Urinary bladder (tissue), 4 donors: ENCODE measurements around the gene EEF1AKMT2. TPM values are rescaled to one million over a fixed set of nuclear protein-coding genes. Genes with fewer than 3 reads are reported as not detected.
"Not testable (repeated sequence)": the region's sequence is repeated elsewhere in the genome, so short reads cannot be mapped to it uniquely, and the experiment has no call there.

ENCODE experiments used
- DNase-seq: peaks from one replicate; pipeline ENCODE4 v3.0.0-alpha.2; 2015; ENCODE audit errors: extremely low spot score
- H3K27ac ChIP-seq: one replicate; pipeline ENCODE4 v1.5.1; 2013; ENCODE audit warnings: low read depth, mild to moderate bottlenecking, moderate library complexity
- H3K36me3 ChIP-seq: one replicate; pipeline ENCODE4 v1.6.1; 2013; ENCODE audit warnings: mild to moderate bottlenecking, moderate library complexity; ENCODE audit not compliant: insufficient read depth
- H3K4me1 ChIP-seq: one replicate; pipeline ENCODE4 v1.6.1; 2013; ENCODE audit warnings: mild to moderate bottlenecking, moderate library complexity; ENCODE audit not compliant: insufficient read depth
- H3K4me3 ChIP-seq: one replicate; pipeline ENCODE4 v1.5.1; 2013; ENCODE audit warnings: low read depth, low read length
- WGBS: extraction: QIAGEN DNeasy Blood & Tissue Kit; methylation state at CpG from one replicate; pipeline ENCODE4 v1.1.7; 2013; 5-methylcytosine and 5-hydroxymethylcytosine counted together
- polyA plus RNA-seq: library from polyadenylated mRNA; stranded (reverse); fragments of 200-250 nt; gene quantifications from one replicate; pipeline ENCODE4 v1.2.3, GENCODE V29; 2013
- total RNA-seq: library from RNA; depleted of rRNA; stranded (reverse); fragments of >200 nt; gene quantifications from one replicate; pipeline ENCODE4 v1.2.3, GENCODE V29; 2014
- donor health status: healthy with polysubstance abuse.
- donor health status: healthy.

EEF1AKMT2 gene
- total and polyA plus RNA-seq, 2 donors: 12.1 to 65.9 TPM

DNA sequence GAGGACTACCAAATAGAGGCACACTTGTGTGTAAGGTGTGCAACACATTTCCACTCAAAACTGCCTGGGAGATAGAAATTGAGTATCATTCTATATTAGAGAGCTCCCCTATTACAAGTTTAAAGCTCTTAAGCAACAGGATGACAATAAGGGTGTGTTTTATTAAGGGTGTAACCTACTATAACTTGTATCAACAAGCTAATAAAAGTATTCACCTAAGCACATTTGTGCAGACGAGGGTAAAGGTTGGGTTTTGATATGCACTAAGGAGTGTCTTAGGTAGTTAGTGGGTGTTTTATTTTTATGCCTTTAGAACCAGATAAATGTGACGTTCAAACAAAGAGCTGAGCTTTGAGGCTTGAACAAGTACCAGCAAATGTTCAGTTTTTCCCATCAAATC, 44.7 kb downstream of the EEF1AKMT2 start:
- no peaks in the 10 kb centered on the region for H3K4me1 ChIP-seq
- 86% methylated on average over 2 of the region's 2 CpGs for WGBS
- no peaks in the 10 kb centered on the region for H3K36me3 ChIP-seq
- H3K27ac ChIP-seq: no peak overlapping the region
- no peak for DNase-seq
- no peak overlapping the region for H3K4me3 ChIP-seq

- H3K27ac ChIP-seq: peak overlapping the region; percentile 6
- not testable (repeated sequence) for DNase-seq, H3K4me1 ChIP-seq, H3K36me3 ChIP-seq, H3K4me3 ChIP-seq
- WGBS: 94% methylated on average over 8 of the region's 8 CpGs
Observed at GRCh38 chr10:124746447-124746846, 45.2 kb downstream of the EEF1AKMT2 start.

DNA sequence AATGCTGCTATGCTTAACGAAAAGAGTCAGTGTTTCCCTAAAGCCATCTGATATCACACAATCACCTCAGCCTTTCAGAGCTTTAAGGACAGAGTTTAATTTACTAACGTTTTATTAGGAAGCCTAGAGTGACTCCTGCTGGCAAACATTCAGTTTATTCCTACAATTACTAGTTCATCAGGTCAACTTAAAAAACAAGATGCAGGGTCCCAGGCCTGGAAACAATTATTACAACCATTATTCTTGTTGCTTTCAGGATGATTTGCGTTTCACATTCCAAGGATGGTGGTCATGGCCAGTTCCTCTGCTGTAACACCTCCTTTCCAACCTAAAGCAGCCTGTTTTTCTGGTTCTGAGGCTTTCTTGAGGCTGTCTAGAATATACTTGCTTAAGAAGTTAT, 46.0 kb downstream of the EEF1AKMT2 start:
- no peak for DNase-seq
- Histone ChIP-seq H3K4me3 (no peak overlapping the region), H3K4me1 (no peaks in the 10 kb centered on the region), H3K27ac (peak overlapping the region; percentile 66), H3K36me3 (no peaks in the 10 kb centered on the region)
- WGBS: 28% methylated on average over 3 of the region's 3 CpGs

DNA sequence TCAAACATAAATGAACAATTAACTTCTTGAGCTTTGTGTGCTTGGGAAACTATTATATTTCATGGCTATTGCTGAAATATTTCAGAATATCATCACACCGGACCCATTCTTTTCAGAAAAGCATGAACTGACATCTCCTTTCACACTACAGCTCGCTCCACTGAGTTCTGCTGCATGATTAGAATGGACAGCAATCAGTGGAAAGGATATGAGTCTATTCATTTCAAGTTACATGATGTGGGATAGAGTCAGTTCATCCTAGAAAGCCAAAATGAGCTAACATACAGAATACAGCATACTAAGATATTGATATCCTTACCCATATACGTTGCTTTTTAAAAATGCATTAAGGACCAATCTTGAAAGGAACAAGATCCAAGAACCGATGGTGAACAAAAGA, 46.4 kb downstream of the EEF1AKMT2 start:
- Histone ChIP-seq H3K4me1 (no peaks in the 10 kb centered on the region), H3K4me3 (no peak overlapping the region), H3K27ac (peak overlapping the region; percentile 66), H3K36me3 (no peaks in the 10 kb centered on the region)
- 66% methylated on average over 4 of the region's 4 CpGs for WGBS
- no peak for DNase-seq

DNA sequence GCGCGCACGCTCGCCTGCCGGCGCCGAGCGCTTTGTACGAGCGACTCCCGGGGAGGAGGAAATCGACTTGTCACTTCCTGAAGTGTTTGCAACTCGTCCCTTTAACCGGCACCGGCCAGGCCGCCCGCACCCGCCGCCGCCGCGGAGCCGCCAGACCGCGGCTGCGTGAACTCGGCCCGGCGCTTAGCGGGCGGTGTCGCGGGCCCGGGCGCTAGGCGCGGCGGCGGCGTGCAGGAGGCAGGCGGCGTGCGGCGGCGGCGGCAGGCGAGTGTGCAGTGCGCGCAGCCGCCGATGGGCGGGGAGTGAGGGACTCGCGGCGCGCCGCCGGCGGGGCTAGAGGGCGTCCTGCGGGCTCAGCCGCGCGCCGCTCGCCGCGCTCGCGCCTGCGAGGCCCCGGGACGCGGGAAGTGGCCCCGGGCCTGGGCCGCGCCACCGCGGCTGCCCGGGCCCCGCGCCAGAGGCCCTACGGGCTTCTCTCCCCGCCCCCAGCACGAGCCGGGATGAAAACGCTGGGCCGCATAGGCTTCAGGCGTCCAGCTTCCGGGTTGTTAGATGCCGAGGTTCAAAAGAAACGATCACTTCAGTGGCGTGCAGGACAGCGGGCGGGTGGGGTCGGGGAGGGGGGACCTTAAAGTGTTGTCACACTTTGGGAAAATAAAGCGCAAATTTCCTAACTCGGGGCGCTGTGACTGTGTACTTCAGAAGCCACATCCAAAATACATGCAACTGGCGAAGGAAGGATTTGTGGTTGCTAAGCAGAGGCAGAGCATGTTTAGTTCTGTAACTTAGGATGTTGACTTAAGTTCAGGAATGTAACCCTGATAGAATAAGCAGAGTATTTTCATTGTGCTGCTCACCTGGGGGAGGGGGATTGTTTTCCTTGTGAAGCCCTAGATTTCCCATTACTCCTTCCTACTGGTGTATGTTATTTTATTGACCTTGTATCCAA, 47.3 kb downstream of the EEF1AKMT2 start, which contains the start of gene FAM53B:
Gene FAM53B (minus strand): TSS at position 277 of the 949 bp plus-strand sequence. CDS start 37,665 bp downstream, outside the sequence.
- no peaks in the 10 kb centered on the region for H3K4me1 ChIP-seq
- DNase-seq: no peak
- no peaks in the 10 kb centered on the region for H3K36me3 ChIP-seq
- H3K4me3 ChIP-seq: peak within 1 kb of the TSS; percentile 90
- WGBS: under 1% methylated on average over 100 of the region's 100 CpGs
- H3K27ac ChIP-seq: peak within 1 kb of the TSS; percentile 79

GRCh38 chr10:124743191-124744101, 48.2 kb downstream of the EEF1AKMT2 start:
- Histone ChIP-seq H3K27ac (peak overlapping the region; percentile 79), H3K4me3 (peak overlapping the region; percentile 90), H3K4me1 (no peaks in the 10 kb centered on the region), H3K36me3 (no peaks in the 10 kb centered on the region)
- DNase-seq: no peak
- WGBS: under 1% methylated on average over 101 of the region's 101 CpGs

GRCh38 chr10:124742413-124743190, 49.1 kb downstream of the EEF1AKMT2 start:
- no peak for DNase-seq
- no peaks in the 10 kb centered on the region for H3K36me3 ChIP-seq
- H3K4me1 ChIP-seq: no peaks in the 10 kb centered on the region
- H3K27ac ChIP-seq: peak overlapping the region; percentile 14
- WGBS: 12% methylated on average over 42 of the region's 42 CpGs
- H3K4me3 ChIP-seq: peak overlapping the region; percentile 90

- WGBS: 73% methylated on average over 9 of the region's 9 CpGs
- Histone ChIP-seq H3K27ac (peak overlapping the region; percentile 12), H3K36me3 (no peaks in the 10 kb centered on the region), H3K4me3 (no peak overlapping the region), H3K4me1 (no peaks in the 10 kb centered on the region)
- DNase-seq: no peak
Observed at GRCh38 chr10:124741922-124742412, 49.7 kb downstream of the EEF1AKMT2 start.

DNA sequence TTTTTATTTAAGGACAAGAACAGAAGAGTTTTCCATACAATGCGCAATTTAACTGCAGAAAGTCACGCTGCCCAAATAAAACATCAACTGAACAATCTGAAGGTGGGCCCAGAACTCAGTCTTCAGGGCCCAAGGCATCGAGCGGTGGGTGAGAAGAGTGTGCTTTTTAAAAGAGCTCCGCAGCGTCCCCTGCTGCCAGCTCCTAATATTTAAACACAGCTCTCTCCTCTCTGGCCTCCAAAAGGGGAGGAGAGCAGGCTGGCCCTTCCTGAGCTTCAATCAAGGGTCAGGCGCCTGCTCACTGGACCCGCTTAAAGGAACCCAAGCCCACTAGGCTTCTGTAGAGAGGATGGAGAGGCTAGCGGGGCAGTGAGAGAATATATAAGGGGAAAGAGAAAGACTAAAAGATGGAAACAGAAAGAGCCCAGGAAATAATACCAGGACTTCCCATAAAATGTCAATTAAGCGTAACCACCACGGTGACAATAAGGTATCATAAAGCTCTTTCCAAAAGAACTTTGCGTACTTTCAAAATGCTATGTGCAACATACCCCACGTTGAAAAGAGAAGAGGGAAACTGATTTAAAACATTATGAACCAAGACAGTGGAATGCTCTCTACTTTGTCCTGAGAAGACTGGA, 50.3 kb downstream of the EEF1AKMT2 start:
- H3K27ac ChIP-seq: peak overlapping the region; percentile 70
- H3K36me3 ChIP-seq: no peaks in the 10 kb centered on the region
- H3K4me3 ChIP-seq: no peak overlapping the region
- DNase-seq: no peak
- WGBS: 26% methylated on average over 13 of the region's 13 CpGs
- no peaks in the 10 kb centered on the region for H3K4me1 ChIP-seq

DNA sequence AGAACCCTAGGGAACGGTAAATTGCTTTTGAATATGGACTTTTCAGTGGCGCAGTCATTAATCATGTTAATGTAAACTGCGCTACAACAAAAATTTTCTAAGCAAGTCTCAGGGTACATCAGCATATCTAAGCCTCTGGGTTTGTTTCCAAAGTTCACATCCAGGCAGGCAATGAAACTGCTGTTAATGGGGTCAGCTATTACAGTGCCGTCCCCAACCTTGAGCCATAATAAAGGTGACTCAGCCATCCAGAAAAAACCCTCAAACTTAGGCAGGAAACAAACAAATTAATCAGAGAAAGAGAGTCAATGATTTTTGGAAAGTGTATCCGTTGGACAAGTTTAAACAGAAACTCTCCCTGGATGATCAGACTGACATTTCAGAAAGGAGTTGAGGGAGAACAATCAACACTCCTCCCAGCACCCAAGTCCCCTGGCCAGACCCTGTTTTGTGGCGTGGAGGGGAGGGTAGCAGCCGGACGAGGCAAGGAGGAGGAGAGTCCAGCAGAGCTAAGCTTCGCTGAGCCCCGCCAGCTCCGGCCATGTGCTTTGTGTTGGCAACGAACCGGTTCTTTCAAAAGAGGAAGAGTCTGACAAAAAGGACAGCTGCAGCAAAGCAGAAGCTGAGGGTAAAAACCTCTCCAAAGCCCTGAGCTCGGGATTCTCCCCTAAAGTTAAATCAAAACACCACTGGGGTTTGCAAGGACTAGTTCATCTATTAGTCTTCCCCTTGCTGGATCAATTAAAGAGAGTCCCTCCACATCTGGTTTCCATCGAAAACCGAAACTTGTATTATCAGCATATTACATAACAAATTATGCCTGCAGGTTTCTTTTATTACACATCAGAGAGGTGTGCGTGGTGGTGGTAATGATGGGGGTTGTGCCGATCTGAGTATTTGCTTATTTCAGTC, 51.1 kb downstream of the EEF1AKMT2 start:
- DNase-seq: no peak
- Histone ChIP-seq H3K4me1 (no peaks in the 10 kb centered on the region), H3K27ac (peak overlapping the region; percentile 70), H3K36me3 (no peaks in the 10 kb centered on the region), H3K4me3 (no peak overlapping the region)
- WGBS: 11% methylated on average over 18 of the region's 18 CpGs

GRCh38 chr10:124739986-124740368, 51.7 kb downstream of the EEF1AKMT2 start:
- no peaks in the 10 kb centered on the region for H3K4me1 ChIP-seq
- H3K27ac ChIP-seq: peak overlapping the region; percentile 2
- H3K4me3 ChIP-seq: no peak overlapping the region
- H3K36me3 ChIP-seq: no peaks in the 10 kb centered on the region
- 14% methylated on average over 7 of the region's 7 CpGs for WGBS
- no peak for DNase-seq
